Spleen (tissue), 7 donors: Measurements from ENCODE around the gene KATNAL2.

ENCODE experiments used
- POLR2AphosphoS5 ChIP-seq, 3 donors: sonication (generic); formaldehyde crosslinking; IDR thresholded peaks; one replicate each; pipeline ENCODE4 v1.5.1; 2017; ENCODE audit warnings: antibody characterized with exemption in 3 of 3
- TF ChIP-seq, protein P1 (sequence below), 11 experiments: fragments of 200-600 bp in 7 of 11; fragments of 450-650 bp in 4 of 11; sonication (generic) in 4 of 11; IDR thresholded peaks in 8 of 11; conservative IDR thresholded peaks in 3 of 11; 1 replicate in 7 of 11; 2 replicates in 4 of 11; pipeline versions ENCODE4 v1.4.0 to v1.8.0; 2016 to 2021; ENCODE audit warnings: antibody characterized with exemption in 11 of 11, inconsistent platforms in 4 of 11, mild to moderate bottlenecking in 1 of 11
- donor health status: DM: no; HTN: no; CAD: no; lungs with moderate emphysema.
- donor health status: DM: no; HTN: no; CAD: no.
- donor health status: DM: no; HTN: no; CAD: no.

DNA sequence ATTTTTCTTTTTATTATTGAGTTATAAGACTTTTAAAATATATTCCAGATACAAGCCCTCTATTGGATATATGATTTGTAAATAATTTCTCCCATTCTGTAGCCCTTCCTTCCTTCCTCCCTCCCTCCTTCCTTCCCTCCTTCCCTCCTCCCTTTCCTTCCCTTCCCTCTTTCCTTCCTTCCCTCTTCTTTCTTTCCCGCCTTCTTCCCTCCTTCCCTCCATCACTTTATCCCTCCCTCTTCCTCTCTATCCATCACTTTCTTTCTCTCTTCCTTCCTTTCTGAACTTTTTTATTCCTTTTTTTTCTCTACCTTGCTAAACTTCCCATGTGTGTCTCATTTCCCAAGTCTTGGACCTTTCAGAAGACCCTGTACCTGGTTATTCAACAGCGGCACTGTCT lies 163.5 kb downstream of the KATNAL2 start:
- TF ChIP-seq, protein P1, sequence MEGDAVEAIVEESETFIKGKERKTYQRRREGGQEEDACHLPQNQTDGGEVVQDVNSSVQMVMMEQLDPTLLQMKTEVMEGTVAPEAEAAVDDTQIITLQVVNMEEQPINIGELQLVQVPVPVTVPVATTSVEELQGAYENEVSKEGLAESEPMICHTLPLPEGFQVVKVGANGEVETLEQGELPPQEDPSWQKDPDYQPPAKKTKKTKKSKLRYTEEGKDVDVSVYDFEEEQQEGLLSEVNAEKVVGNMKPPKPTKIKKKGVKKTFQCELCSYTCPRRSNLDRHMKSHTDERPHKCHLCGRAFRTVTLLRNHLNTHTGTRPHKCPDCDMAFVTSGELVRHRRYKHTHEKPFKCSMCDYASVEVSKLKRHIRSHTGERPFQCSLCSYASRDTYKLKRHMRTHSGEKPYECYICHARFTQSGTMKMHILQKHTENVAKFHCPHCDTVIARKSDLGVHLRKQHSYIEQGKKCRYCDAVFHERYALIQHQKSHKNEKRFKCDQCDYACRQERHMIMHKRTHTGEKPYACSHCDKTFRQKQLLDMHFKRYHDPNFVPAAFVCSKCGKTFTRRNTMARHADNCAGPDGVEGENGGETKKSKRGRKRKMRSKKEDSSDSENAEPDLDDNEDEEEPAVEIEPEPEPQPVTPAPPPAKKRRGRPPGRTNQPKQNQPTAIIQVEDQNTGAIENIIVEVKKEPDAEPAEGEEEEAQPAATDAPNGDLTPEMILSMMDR (IDR thresholded peaks at IDR 0.05 in 8 of 11, conservative IDR thresholded peaks at IDR 0.05 in 3 of 11), result no peak
- no peak for TF ChIP-seq POLR2AphosphoS5 (IDR thresholded peaks at IDR 0.05)
